ENCODE data around the gene SP140. TPM values are rescaled to one million over a fixed set of nuclear protein-coding genes. Genes with fewer than 3 reads are reported as not detected.

The SP140 gene
- total RNA-seq, 2 donors from 2014 or later: not detected

DNA sequence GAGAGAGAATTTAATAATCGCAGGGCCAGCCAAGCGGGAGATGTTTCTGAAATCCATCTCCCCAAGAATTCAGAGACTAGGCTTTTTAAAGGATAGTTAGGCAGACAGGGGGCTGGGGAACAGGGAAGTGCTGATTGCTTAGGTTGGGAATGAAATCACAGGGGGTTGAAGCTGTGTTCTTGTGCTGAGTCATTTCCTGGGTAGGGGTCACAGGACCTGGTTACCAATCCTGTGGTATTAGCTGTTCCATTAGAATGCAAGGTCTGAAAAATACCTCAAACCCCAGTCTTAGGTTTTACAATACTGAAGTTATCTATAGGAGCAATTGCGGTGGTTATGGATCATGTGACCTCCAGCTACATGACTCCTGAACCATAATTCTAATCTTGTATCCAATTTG lies 4.6 kb downstream of the SP140 start:
- Mint-ChIP-seq H3K36me3 (ENCODE audit: low read depth) (peaks cover 6% of the 10 kb centered on the region), H3K4me1 (peaks cover 2% of the 10 kb centered on the region), H3K9me3 (peaks cover 24% of the 10 kb centered on the region), H3K4me3 (no peak overlapping the region), H3K27ac (peak overlapping the region; percentile 23), H3K27me3 (ENCODE audit: insufficient read depth) (no peaks in the 10 kb centered on the region)
- no peaks in the 10 kb centered on the region for H3K27me3 ChIP-seq (ENCODE audit: control insufficient read depth, insufficient read depth, low read length, poor library complexity, severe bottlenecking)
- no peak overlapping the region for H3K27ac ChIP-seq (ENCODE audit: low read depth, low read length)
- H3K4me1 ChIP-seq (ENCODE audit: control insufficient read depth, insufficient read depth, low read length): no peaks in the 10 kb centered on the region
- H3K9ac ChIP-seq (ENCODE audit: extremely low read depth, low read length, poor library complexity, severe bottlenecking): no peak overlapping the region
- peak overlapping the region; percentile 4 for H3K4me3 ChIP-seq (ENCODE audit: low read length)
- peaks cover 17% of the 10 kb centered on the region for H3K9me3 ChIP-seq (ENCODE audit: control insufficient read depth, low read length)
- no peaks in the 10 kb centered on the region for H3K36me3 ChIP-seq (ENCODE audit: control insufficient read depth, insufficient read depth, low read length)
- 83 to 96% methylated on average over 2 to 3 of the region's 3 CpGs for WGBS, 2 experiments (ENCODE audit: insufficient coverage in 1 of 2, insufficient read length in 1 of 2)
- DNase-seq: peak; percentile 64
- TF ChIP-seq, protein P1, sequence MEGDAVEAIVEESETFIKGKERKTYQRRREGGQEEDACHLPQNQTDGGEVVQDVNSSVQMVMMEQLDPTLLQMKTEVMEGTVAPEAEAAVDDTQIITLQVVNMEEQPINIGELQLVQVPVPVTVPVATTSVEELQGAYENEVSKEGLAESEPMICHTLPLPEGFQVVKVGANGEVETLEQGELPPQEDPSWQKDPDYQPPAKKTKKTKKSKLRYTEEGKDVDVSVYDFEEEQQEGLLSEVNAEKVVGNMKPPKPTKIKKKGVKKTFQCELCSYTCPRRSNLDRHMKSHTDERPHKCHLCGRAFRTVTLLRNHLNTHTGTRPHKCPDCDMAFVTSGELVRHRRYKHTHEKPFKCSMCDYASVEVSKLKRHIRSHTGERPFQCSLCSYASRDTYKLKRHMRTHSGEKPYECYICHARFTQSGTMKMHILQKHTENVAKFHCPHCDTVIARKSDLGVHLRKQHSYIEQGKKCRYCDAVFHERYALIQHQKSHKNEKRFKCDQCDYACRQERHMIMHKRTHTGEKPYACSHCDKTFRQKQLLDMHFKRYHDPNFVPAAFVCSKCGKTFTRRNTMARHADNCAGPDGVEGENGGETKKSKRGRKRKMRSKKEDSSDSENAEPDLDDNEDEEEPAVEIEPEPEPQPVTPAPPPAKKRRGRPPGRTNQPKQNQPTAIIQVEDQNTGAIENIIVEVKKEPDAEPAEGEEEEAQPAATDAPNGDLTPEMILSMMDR (conservative IDR thresholded peaks at IDR 0.05): no peak

DNA sequence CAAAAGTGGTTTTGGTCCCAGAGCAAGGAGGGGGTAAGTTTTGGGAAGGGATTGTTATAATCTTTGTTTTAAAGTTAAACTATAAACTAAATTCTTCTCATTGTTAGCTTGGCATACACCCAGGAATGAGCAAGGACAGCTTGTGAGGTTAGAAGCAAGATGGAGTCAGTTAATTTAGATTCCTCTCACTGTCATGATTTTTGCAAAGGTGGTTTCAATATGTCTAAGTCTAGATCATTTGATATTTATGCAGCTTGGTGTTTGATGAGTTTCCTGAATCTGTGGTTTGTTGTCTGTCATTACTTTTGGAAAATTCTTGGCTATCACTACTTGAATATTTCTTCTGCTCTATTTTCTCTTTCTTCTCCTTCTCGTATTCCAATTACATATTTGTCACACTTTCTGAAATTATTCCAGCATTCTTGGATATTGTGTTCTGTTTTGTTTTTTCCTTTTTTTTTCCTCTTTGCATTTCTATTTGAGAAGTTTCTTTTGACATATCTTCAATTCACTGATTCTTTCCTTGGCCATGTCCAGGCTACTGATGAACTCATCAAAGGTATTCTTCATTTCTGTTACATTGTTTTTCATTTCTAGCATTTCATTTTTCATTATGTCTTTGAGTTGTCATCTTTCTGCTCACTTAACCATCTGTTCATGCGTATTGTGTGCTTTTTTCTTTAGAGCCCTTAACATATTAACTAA lies 5.1 kb downstream of the SP140 start:
- Histone ChIP-seq H3K27ac (ENCODE audit: low read depth, low read length) (no peak overlapping the region), H3K4me3 (ENCODE audit: low read length) (peak overlapping the region; percentile 4), H3K9ac (ENCODE audit: extremely low read depth, low read length, poor library complexity, severe bottlenecking) (no peak overlapping the region), H3K4me1 (ENCODE audit: control insufficient read depth, insufficient read depth, low read length) (no peaks in the 10 kb centered on the region), H3K27me3 (ENCODE audit: control insufficient read depth, insufficient read depth, low read length, poor library complexity, severe bottlenecking) (no peaks in the 10 kb centered on the region), H3K36me3 (ENCODE audit: control insufficient read depth, insufficient read depth, low read length) (no peaks in the 10 kb centered on the region), H3K9me3 (ENCODE audit: control insufficient read depth, low read length) (peaks cover 17% of the 10 kb centered on the region)
- H3K9me3 Mint-ChIP-seq: peaks cover 24% of the 10 kb centered on the region
- TF ChIP-seq, protein P1 (conservative IDR thresholded peaks at IDR 0.05): no peak
- WGBS, 2 experiments (ENCODE audit: insufficient coverage in 1 of 2, insufficient read length in 1 of 2): 95% methylated on average over 2 of the region's 2 CpGs; no CpG with 5 or more reads in 1 of the 2 experiments
- H3K4me1 Mint-ChIP-seq: peaks cover 2% of the 10 kb centered on the region
- H3K27ac Mint-ChIP-seq: peak overlapping the region; percentile 23
- H3K36me3 Mint-ChIP-seq (ENCODE audit: low read depth): peaks cover 6% of the 10 kb centered on the region
- no peak overlapping the region for H3K4me3 Mint-ChIP-seq
- no peaks in the 10 kb centered on the region for H3K27me3 Mint-ChIP-seq (ENCODE audit: insufficient read depth)
- DNase-seq: no peak

DNA sequence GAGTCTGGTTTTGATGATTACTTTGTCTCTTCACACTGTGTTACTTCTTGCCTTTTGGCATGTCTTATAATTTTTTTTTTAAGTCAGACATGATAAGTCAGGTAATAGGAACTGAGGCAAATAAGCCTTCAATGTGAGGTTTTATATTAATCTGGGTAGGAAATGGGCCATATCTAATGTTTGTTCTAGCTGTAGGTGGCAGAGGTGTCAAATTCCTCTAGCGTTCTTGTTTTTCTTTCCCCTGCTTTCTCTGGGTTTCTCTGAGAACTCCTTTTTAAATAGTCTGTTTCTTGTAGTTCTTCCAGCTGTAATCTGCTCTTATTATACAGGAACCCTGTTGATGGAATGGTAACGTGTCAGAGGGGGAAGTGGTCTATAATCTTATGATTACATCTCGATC lies 5.7 kb downstream of the SP140 start:
- Mint-ChIP-seq H3K9me3 (peaks cover 24% of the 10 kb centered on the region), H3K4me3 (no peak overlapping the region), H3K36me3 (ENCODE audit: low read depth) (peaks cover 6% of the 10 kb centered on the region), H3K27ac (no peak overlapping the region), H3K4me1 (peaks cover 2% of the 10 kb centered on the region), H3K27me3 (ENCODE audit: insufficient read depth) (no peaks in the 10 kb centered on the region)
- H3K9me3 ChIP-seq (ENCODE audit: control insufficient read depth, low read length): peaks cover 17% of the 10 kb centered on the region
- H3K4me1 ChIP-seq (ENCODE audit: control insufficient read depth, insufficient read depth, low read length): no peaks in the 10 kb centered on the region
- no peak for DNase-seq
- WGBS, 2 experiments (ENCODE audit: insufficient coverage in 1 of 2, insufficient read length in 1 of 2): 62 to 75% methylated on average over 2 to 3 of the region's 3 CpGs
- no peaks in the 10 kb centered on the region for H3K27me3 ChIP-seq (ENCODE audit: control insufficient read depth, insufficient read depth, low read length, poor library complexity, severe bottlenecking)
- no peak overlapping the region for H3K27ac ChIP-seq (ENCODE audit: low read depth, low read length)
- no peaks in the 10 kb centered on the region for H3K36me3 ChIP-seq (ENCODE audit: control insufficient read depth, insufficient read depth, low read length)
- TF ChIP-seq, protein P1 (conservative IDR thresholded peaks at IDR 0.05): no peak
- no peak overlapping the region for H3K9ac ChIP-seq (ENCODE audit: extremely low read depth, low read length, poor library complexity, severe bottlenecking)
- no peak overlapping the region for H3K4me3 ChIP-seq (ENCODE audit: low read length)
